SH-SY5Y (cell line): Measurements from ENCODE around the gene GGA2.

ENCODE experiments used
- GATA2 ChIP-seq: IDR thresholded peaks from 2 replicates; pipeline ENCODE4 v1.6.1; 2011; ENCODE audit warnings: mild to moderate bottlenecking, low read depth, low read length
- GATA3 ChIP-seq: IDR thresholded peaks from 2 replicates; pipeline ENCODE4 v1.6.1; 2011; ENCODE audit warnings: low read depth, mild to moderate bottlenecking, low read length, moderate library complexity

GRCh38 chr16:23436951-23437350 is 73.3 kb downstream of the GGA2 start:
- TF ChIP-seq GATA2 (no peak), GATA3 (no peak)
